Stimulated activated CD4-positive, alpha-beta T cell treated with anti-CD3 and anti-CD28 coated beads, TNF-alpha, amount 100 ng/mL, for 24 hours (primary cell): ENCODE measurements around the gene SRGAP1.
"Not testable (repeated sequence)": the region's sequence is repeated elsewhere in the genome, so short reads cannot be mapped to it uniquely, and the experiment has no call there.

Experiments used
- DNase-seq, 3 experiments: peaks; one replicate each; pipeline ENCODE4 v3.0.0-alpha.2; 2020; ENCODE audit warnings: low read depth in 3 of 3

Gene SRGAP1

DNA sequence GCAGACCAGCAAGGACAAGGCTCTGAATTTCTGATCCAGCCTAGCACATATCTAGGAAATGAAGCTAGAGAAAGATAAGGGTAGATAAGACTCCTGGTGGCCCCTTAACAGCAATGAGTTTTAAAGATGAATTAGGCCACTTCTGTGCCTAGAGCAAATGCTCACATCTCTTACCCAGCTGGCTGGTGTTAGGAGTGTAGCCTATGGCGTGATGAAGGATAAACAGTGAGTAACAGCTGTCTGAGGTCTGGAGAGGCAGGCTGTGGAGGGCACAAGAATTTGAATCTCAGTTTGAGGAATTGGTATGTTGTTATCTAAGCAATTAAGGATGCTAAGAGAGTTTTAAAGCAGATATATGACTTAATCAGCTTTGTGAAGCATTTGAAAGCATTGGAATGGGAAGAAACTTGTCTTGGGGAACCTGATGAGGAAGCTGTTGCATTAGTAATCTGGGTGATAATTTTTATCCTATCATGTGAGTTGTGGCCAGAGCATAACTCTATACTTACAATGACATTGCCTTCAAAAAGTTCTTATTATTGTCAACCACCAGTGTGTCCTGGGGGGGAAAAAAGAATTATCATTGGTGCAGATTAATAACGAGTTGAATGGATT, 161.8 kb downstream of the SRGAP1 start:
- no peak for DNase-seq

- no peak for DNase-seq
Observed at GRCh38 chr12:64007853-64008252, 163.4 kb downstream of the SRGAP1 start.

GRCh38 chr12:64008596-64008995, 164.1 kb downstream of the SRGAP1 start:
- no peak for DNase-seq

GRCh38 chr12:64009321-64010068, 165.0 kb downstream of the SRGAP1 start:
- DNase-seq: no peak

DNA sequence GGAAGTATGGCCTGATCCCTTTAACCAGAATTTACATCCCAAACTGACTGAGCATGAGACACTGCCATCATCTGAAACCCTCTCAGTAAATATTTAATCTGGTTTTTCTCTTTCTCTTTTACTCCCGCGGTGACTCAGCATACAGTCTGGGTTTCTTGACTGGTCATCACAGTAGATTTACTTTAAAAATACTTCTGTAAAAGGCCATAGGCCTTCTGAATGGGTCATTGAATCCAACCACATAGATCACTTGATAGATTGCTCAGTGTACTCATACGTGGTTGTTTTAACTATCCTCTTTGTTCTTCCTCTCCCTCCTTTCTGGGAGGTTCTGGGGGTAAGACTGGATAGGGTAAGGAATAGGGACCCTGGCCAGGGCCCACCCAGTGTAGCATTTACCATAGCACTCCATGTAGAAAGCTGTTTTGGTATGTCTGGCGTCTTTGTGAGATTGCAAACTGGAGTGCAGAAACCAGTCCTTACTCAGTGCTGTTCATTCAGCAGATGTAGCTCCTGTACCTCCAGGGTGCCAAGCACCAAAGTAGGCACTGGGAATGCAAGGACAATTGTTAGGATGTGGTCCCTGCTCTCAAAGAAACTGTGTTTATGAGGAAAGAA, 165.7 kb downstream of the SRGAP1 start:
- DNase-seq: no peak

GRCh38 chr12:64016521-64016920, 172.0 kb downstream of the SRGAP1 start:
- DNase-seq: no peak

DNA sequence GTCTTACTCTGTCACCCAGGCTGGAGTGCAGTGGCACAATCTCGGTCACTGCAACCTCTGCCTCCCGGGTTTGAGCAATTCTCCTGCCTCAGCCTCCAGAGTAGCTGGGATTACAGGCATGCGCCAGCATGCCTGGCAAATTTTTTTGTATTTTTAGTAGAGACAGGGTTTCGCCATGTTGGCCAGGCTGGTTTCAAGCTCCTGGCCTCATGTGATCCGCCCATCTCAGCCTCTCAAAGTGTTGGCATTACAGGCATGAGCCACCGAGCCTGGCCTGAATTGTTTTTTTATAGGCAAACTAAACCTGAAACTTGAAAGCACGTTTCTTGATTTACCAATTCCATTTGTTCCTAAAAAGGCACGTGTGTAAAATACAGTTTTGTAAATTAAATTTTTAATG, 173.6 kb downstream of the SRGAP1 start:
- not testable (repeated sequence) for DNase-seq

- no peak for DNase-seq
Observed at GRCh38 chr12:64018524-64018923, 174.0 kb downstream of the SRGAP1 start.

DNA sequence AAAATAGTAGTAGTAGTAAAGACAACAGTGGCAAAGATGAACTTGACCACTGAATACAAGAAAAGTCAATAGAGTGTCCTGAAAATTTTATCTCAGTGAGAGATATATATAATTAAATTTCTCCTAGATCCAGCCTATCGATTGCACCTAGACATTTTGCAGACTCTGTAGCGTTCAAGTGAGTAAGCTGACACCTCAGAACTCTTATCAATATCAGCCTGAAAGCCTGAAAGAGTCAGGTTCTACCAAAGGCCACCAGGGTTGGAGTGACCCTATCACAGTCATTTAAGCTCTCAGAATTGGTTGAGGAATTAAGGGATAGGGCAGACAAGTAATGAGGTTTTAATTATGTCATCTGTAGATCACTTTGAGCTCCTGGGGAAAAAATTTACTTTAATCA, 174.6 kb downstream of the SRGAP1 start:
- DNase-seq: no peak

- DNase-seq: no peak
Observed at GRCh38 chr12:64019654-64020053, 175.2 kb downstream of the SRGAP1 start.

- DNase-seq: no peak
Observed at GRCh38 chr12:64025174-64025958, 180.9 kb downstream of the SRGAP1 start.

DNA sequence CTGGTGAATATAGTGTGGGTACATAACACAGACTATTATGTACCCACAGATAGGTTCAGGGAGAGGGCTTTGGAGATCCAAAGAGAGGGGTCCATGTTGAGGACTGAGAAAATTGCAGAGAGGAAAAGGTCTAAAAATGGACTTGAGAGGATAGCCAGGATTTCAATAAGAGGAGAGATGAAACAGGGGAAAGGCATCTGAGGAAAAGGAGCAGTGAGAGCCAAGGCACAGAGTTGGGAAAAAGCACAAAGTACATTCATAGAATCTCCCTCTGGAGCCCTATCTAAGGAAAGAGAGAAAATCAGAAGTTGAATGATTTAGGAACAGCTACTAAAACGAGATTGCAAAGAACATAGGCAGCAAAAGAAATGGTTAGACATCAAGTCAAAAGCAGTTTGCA, 182.8 kb downstream of the SRGAP1 start:
- no peak for DNase-seq

DNA sequence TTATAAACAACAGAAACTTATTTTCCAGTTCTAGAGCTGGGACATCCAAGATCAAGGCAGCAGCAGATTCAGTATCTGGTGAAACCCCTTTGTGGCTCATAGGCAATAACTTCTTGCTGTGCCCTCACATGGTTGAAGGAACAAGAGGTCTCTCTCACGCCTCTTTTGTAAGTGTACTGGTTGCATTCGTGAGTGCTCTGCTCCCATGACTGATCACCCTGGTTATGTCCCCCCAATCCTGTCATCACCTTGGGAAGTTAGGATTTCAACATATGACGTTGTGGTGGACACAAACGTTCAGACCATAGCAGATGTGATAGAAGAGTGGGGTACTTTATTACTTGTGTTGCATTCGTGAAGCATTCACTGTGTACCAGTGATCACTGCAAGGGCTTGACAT, 184.0 kb downstream of the SRGAP1 start:
- DNase-seq: no peak

DNA sequence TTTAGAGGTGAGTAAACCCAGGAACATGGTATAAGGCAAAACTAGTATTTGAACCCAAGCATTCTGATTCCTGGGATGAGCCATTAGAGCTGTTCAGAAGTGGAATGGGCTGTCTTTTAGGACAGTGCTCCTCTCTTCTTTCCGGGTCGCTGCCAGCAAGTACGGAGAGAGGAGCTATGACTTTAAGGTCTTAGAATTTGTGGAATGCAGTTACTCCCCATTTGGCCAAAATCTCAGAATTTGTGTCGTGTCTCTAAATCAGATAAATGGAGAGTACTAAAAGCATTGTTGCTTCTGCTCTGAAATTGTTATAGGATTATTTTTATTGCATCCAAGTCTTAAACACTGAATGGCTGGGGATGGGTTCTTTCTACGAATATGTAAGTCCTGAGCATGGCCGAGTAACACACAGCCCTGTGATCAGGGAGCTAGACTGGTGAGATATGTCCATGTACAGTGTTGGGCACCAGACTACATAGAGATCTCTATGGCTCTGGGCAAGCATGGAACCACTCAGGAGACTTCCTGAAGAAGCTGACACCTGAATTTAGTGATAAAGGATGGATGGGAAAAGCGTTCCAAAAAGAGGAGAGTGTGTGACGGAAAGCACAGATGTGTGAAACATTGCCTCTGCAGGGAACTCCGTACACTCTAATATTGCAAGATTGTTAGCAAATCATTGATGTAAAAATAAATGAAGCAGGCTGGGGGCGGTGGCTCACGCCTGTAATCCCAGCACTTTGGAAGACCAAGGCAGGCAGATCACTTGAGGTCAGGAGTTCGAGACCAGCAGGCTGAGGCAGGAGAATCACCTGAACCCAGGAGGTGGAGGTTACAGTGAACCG, 184.7 kb downstream of the SRGAP1 start:
- DNase-seq: no peak

- no peak for DNase-seq
Observed at GRCh38 chr12:64030155-64030554, 185.7 kb downstream of the SRGAP1 start.

GRCh38 chr12:64034056-64034455, 189.6 kb downstream of the SRGAP1 start:
- not testable (repeated sequence) for DNase-seq

DNA sequence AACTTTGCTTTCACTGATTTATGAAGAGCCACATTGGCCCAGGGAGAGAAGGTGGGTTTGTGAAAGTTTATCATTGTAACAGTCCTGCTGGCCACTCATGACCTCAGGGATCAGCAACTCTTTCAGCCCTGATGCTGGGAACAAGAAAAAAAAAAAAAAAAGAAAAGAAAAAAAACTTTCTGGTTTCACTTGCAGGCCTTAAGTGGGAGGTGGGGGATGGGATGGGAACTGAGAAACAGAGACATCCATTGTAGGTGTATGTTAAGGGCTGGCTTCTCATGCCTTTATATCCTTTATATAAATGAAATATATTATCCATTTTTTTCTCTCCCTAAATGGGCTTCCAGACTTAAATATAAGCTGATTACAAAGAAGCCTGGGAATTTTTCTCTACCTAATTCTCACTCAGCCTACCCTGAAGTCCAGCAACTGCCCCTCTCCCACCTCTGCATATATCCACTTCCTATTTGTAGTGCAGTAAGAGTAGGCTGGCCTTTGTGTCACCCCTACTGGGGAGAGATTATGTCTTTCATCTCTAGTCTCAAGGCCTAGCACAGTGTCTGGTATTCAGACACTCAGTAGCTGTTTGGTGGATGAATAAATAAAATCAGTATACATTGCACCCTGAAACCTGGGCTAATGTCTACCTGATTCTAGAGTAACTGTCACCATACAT, 190.5 kb downstream of the SRGAP1 start:
- no peak for DNase-seq

DNA sequence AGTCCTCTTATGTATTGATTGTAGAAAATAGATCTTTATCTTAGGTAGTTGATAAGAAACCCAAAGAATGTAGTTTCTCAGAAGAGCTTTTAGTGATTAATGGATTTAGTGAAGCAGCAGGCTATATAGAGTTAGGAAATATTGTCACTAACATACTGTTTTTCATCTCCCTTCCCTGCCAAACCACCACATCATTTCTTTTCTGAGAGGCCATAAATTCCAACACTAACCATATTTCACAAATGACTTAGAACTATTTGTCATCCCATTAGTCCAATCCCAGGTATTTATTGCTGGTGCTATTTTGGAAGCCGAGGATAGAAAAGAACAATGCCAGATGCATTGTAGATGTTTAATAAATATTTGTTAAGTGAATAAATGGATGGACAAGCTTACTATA, 191.9 kb downstream of the SRGAP1 start:
- no peak for DNase-seq

DNA sequence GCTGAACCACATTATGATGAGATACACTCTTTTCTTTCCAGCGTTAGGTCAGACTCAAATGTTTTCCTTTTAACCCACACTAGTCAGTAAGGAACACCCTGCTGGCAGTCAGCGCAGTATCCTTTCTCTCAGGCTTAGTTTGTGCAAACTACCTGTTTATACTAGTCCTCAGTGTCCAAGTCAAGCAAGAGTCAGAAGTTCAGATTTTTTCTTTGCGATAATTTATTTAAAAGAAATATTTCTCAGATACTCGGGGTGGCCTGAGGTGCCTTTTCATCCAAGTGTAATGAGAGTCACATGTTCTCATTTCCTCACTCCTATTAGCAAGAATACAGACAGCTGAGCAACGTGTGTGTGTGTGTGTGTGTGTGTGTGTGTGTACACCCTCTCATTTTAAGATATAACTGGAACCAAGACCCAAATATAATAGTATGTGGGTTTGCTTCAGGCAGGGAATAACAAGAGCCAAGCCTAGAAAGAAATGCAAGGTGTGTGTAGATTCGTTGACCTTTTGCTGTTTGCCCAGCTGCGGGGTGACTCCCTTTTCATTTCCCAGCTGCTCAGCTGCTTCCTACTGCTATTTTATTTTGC, 194.9 kb downstream of the SRGAP1 start:
- no peak for DNase-seq

GRCh38 chr12:64042911-64043310, 198.4 kb downstream of the SRGAP1 start:
- DNase-seq: no peak
